Heart right ventricle (tissue), 16 donors: Measurements from ENCODE around the gene ANKIB1. TPM values are rescaled to one million over a fixed set of nuclear protein-coding genes. Genes with fewer than 3 reads are reported as not detected.

Experiments
- ATAC-seq, 8 donors: fragments of 200-7000 bp; cut with Tn5 transposase; one replicate each; pipeline ENCODE4 v1.9.1; 2020; ENCODE audit warnings: mild to moderate bottlenecking in 8 of 8, moderate library complexity in 8 of 8, moderate number of reproducible peaks in 1 of 8
- DNase-seq, 2 donors: peaks; one replicate each; pipeline ENCODE4 v3.0.0-alpha.2; 2020
- H3K27ac ChIP-seq, 10 donors: fragments of 200-600 bp; sonication (generic) in 2 of 10; one replicate each; pipeline versions ENCODE4 v1.5.0 to v1.8.0; 2020 to 2022; ENCODE audit warnings: mild to moderate bottlenecking in 3 of 10
- H3K27me3 ChIP-seq, 7 donors: fragments of 200-600 bp; one replicate each; pipeline ENCODE4 v1.8.0; 2021 to 2022; ENCODE audit warnings: mild to moderate bottlenecking in 2 of 7
- H3K36me3 ChIP-seq, 9 donors: fragments of 200-600 bp; sonication (generic) in 1 of 9; one replicate each; pipeline versions ENCODE4 v1.5.0 to v1.8.0; 2020 to 2022; ENCODE audit warnings: mild to moderate bottlenecking in 2 of 9
- H3K4me1 ChIP-seq, 9 donors: fragments of 200-600 bp; sonication (generic) in 1 of 9; one replicate each; pipeline versions ENCODE4 v1.5.0 to v1.8.0; 2020 to 2022; ENCODE audit warnings: mild to moderate bottlenecking in 4 of 9
- H3K4me3 ChIP-seq, 10 donors: fragments of 200-600 bp; sonication (generic) in 2 of 10; one replicate each; pipeline versions ENCODE4 v1.5.0 to v1.8.0; 2020 to 2022; ENCODE audit warnings: mild to moderate bottlenecking in 7 of 10, moderate library complexity in 2 of 10
- H3K9me3 ChIP-seq, 11 donors: fragments of 200-600 bp in 10 of 11; sonication (generic) in 2 of 11; one replicate each; pipeline versions ENCODE4 v1.5.0 to v1.8.0; 2013 to 2022; ENCODE audit warnings: mild to moderate bottlenecking in 2 of 11, control low read depth in 1 of 11, moderate library complexity in 1 of 11
- WGBS, 2 donors: extraction: QIAGEN DNeasy Blood & Tissue Kit; methylation state at CpG; one replicate each; pipeline ENCODE4 v1.1.7; 2013; ENCODE audit warnings: inconsistent platforms in 1 of 2; 5-methylcytosine and 5-hydroxymethylcytosine counted together
- intact Hi-C, 10 donors: fragments of 100-400 bp; cut with DNase I; formaldehyde crosslinking; loops; one replicate each; pipeline versions ENCODE4 v1.11.1 to v1.14.2; 2022
- polyA plus RNA-seq, 2 donors: library from polyadenylated mRNA; stranded (reverse); fragments of 200-250 nt; gene quantifications; one replicate each; pipeline ENCODE4 v1.2.3, GENCODE V29; 2013
- total RNA-seq, 10 donors: library from RNA; stranded (reverse); fragmentation: NEBNext Ultra II Directional in 3 of 10; extraction: Animal tissue kit (Norgen Biotek cat#: 25700) in 3 of 10; gene quantifications; one replicate each; pipeline versions ENCODE4 v1.2.1 to v1.2.4, GENCODE V29; 2021 to 2023
- TF ChIP-seq, protein P1 (sequence below), 9 donors: fragments of 200-600 bp; sonication (generic) in 2 of 9; IDR thresholded peaks; one replicate each; pipeline versions ENCODE4 v1.5.0 to v1.8.0; 2021 to 2022; ENCODE audit warnings: antibody characterized with exemption in 9 of 9, mild to moderate bottlenecking in 5 of 9, moderate library complexity in 1 of 9
- donor health status: Arrhythmogenic right ventricular cardiomyopathy.
- donor health status: ischemic (EF 13 %, LVEDD 7.1; RV severe dilation, severe dysfunction).
- donor health status: healthy with polysubstance abuse.
- donor health status: DM: no; HTN: yes; CAD: no.
- donor health status: DM: no; HTN: no; CAD: no.
- donor health status: ischemic (EF 25% LVEDD 6.9; RV normal size, moderate dysfunction).
- donor health status: ischemic (EF 25% LVEDD 5.7; RV mildly dilated, moderate dysfunction).
- donor health status: healthy.
- donor health status: DM: yes; HTN: yes; CAD: no.
- donor health status: Ischemic cardiomyopathy.
- donor health status: ischemic (EF 35%, LVEDD 5.7; RV mildly dilated, moderate dysfunction).
- donor health status: nonischemic (EF 11% LVEDD 7.7; RV severe dilation, severe dysfunction).
- donor health status: DM: yes; HTN: yes; CAD: no.
- donor health status: PGD.
- donor health status: ischemic (EF 29% LVEDD 5.4; RV normal size, mild dysfunction).
- donor health status: nonischemic (EF 23%, LVEDD 6.1; RV moderate dilation, normal function).

Gene ANKIB1
- total and polyA plus RNA-seq, 12 donors: 5.5 to 71.0 (median 41.1) TPM

DNA sequence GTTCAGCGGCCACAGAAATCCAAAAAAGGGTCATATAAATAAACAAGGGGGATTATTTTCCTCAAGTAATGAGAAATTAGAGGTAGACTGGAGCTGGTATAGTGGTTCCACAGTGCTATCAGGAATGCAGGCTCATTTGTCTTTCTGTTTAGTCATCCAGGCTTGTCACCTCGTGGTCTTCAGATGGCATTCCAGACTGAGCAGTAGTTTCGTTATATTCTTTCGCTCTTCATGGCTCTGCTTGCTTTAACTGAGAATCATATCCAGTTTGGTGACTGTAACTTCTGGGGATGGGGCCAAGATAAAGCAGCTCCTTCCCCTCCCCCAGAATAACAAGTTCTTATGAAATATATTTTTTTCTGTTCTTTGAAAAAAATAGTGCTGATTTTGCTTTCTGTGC lies 9.5 kb downstream of the ANKIB1 start:
- no peaks in the 10 kb centered on the region for H3K36me3 ChIP-seq
- TF ChIP-seq, protein P1, sequence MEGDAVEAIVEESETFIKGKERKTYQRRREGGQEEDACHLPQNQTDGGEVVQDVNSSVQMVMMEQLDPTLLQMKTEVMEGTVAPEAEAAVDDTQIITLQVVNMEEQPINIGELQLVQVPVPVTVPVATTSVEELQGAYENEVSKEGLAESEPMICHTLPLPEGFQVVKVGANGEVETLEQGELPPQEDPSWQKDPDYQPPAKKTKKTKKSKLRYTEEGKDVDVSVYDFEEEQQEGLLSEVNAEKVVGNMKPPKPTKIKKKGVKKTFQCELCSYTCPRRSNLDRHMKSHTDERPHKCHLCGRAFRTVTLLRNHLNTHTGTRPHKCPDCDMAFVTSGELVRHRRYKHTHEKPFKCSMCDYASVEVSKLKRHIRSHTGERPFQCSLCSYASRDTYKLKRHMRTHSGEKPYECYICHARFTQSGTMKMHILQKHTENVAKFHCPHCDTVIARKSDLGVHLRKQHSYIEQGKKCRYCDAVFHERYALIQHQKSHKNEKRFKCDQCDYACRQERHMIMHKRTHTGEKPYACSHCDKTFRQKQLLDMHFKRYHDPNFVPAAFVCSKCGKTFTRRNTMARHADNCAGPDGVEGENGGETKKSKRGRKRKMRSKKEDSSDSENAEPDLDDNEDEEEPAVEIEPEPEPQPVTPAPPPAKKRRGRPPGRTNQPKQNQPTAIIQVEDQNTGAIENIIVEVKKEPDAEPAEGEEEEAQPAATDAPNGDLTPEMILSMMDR (IDR thresholded peaks at IDR 0.05): no peak
- intact Hi-C loops: loop anchor here in 1 of 10 donors (5.0 kb wide), 1 partner anchor 37 kb away; no protein-coding TSS in a partner anchor
- H3K4me3 ChIP-seq: no peak overlapping the region
- H3K27me3 ChIP-seq: no peaks in the 10 kb centered on the region
- DNase-seq (no peak), ATAC-seq (peak in 5 of 8 donors; percentile 52 to 73 (median 66))
- 72 to 74% methylated on average over 4 of the region's 4 CpGs for WGBS, 2 donors
- H3K27ac ChIP-seq: no peak overlapping the region
- H3K4me1 ChIP-seq: peaks cover 0 to 59% (median 12%) of the 10 kb centered on the region in 9 donors
- H3K9me3 ChIP-seq: no peaks in the 10 kb centered on the region

DNA sequence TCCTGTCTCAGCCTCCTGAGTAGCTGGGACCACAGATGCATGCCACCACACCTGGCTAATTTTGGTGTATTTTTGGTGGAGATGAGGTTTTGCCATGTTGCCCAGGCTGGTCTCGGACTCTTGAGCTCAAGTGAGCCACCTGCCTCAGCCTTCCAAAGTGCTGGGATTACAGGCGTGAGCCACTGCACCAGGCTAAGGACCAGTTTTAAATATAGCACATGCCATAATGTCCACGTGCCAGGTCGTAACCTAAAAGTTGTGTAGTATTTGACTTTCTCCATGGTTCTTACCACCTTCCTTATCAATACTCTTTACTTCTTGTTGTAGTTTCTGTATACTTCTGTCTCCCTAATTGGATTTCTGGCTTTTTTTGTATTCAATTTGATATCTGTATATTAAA lies 13.3 kb downstream of the ANKIB1 start:
- TF ChIP-seq, protein P1 (IDR thresholded peaks at IDR 0.05): no peak
- DNase-seq (no peak), ATAC-seq (peak in 4 of 8 donors; percentile 37 to 85 (median 78))
- H3K27ac ChIP-seq: no peak overlapping the region
- WGBS, 2 donors: 49 to 68% methylated on average over 4 of the region's 4 CpGs
- peaks cover 0 to 9% (median 0%) of the 10 kb centered on the region in 9 donors for H3K36me3 ChIP-seq
- intact Hi-C loops: loop anchor here in 1 of 10 donors (5.0 kb wide), 1 partner anchor 33 kb away; no protein-coding TSS in a partner anchor
- no peaks in the 10 kb centered on the region for H3K27me3 ChIP-seq
- H3K9me3 ChIP-seq: peaks cover 0 to 13% (median 3%) of the 10 kb centered on the region in 11 donors
- H3K4me3 ChIP-seq: no peak overlapping the region
- peaks cover 0 to 33% (median 0%) of the 10 kb centered on the region in 9 donors for H3K4me1 ChIP-seq

DNA sequence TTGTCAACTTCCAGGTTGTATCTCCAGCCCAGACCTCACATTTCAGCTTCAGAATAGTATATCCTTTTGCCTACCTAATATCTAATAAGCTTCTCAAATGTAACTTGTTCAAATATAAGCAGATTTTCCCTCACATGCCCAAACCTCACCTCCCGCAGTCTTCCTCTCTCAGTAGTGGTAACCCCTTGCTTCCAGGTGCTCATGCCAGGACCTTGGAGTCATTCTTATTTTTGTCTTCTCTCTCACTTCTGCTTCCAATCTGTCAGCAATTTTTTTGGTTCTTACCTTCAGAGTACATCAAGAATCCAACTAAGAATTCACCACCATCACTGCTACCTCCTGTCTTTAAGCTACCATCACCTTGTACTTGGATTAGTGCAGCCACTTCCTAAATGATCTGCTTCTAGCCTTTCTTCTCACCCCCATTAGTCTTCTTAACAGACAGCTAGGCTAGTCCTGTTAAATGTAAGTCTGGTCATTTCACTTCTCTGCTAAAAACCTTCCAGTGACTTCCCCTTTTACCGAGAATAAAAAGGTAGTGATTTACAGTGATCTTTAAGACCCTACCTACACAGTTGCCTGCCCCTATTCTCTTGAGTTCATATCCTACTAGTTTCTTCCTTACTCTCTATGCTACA lies 14.0 kb downstream of the ANKIB1 start:
- H3K4me1 ChIP-seq: peaks cover 0 to 28% (median 0%) of the 10 kb centered on the region in 9 donors
- intact Hi-C loops: loop anchor here in 1 of 10 donors (5.0 kb wide), 1 partner anchor 33 kb away; no protein-coding TSS in a partner anchor
- no peak overlapping the region for H3K4me3 ChIP-seq
- DNase-seq: no peak
- WGBS, 2 donors: 87 to 94% methylated on average over 2 of the region's 2 CpGs
- H3K27me3 ChIP-seq: no peaks in the 10 kb centered on the region
- ATAC-seq: peak in 3 of 8 donors; percentile 31 to 59 (median 48)
- peaks cover 0 to 9% (median 0%) of the 10 kb centered on the region in 9 donors for H3K36me3 ChIP-seq
- TF ChIP-seq, protein P1 (IDR thresholded peaks at IDR 0.05): no peak
- no peak overlapping the region for H3K27ac ChIP-seq
- H3K9me3 ChIP-seq: peaks cover 0 to 16% (median 3%) of the 10 kb centered on the region in 11 donors

DNA sequence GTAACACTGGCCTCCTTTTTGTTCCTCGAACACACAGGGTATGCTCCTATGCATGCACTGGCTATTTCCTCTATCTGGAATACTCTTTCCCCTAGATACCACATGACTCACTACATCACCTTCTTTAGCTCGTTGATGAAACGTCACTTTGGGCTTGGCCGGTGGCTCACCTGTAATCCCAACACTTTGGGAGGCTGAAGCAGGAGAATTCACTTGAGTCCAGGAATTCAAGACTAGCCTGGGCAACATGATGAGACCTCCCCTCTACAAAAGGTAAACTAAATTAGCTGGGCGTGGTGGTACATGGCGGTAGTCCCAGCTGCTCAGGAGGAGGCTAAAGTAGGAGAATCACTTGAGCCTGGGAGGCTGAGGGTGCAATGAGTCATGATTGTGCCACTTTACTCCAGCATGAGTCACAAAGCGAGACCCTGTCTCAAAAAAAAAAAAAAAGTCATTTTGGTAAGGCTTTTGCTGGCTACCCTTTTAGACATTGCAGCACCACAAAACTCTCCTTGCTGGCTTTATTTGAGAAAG lies 14.5 kb downstream of the ANKIB1 start:
- intact Hi-C loops: no loop called here
- H3K36me3 ChIP-seq: peaks cover 0 to 9% (median 0%) of the 10 kb centered on the region in 9 donors
- H3K27me3 ChIP-seq: no peaks in the 10 kb centered on the region
- peaks cover 0 to 16% (median 3%) of the 10 kb centered on the region in 11 donors for H3K9me3 ChIP-seq
- WGBS, 2 donors: 83 to 89% methylated on average over 7 of the region's 7 CpGs
- no peak overlapping the region for H3K27ac ChIP-seq
- ATAC-seq: no peak
- H3K4me3 ChIP-seq: no peak overlapping the region
- TF ChIP-seq, protein P1 (IDR thresholded peaks at IDR 0.05): no peak
- no peak for DNase-seq
- H3K4me1 ChIP-seq: peaks cover 0 to 23% (median 0%) of the 10 kb centered on the region in 9 donors
